Hepatocyte (in vitro differentiated cells): ENCODE measurements around the gene CDH1.

Experiments used
- CTCF ChIP-seq: fragments of 200-600 bp; sonication (generic); IDR thresholded peaks from 2 replicates; pipeline ENCODE4 v1.5.1; 2016; ENCODE audit warnings: antibody characterized with exemption, mild to moderate bottlenecking; ENCODE audit not compliant: poor library complexity
- EZH2 ChIP-seq: fragments of 200-600 bp; sonication (generic); IDR thresholded peaks from 2 replicates; pipeline ENCODE4 v1.6.1; 2016; ENCODE audit warnings: antibody characterized with exemption, mild to moderate bottlenecking, borderline replicate concordance

- TF ChIP-seq CTCF (no peak), EZH2 (no peak)
These were observed 86.5 kb downstream of the CDH1 start for GRCh38 chr16:68823401-68824135.
